Superior temporal gyrus (tissue), 1 donor: Measurements from ENCODE around the gene CORO6.
A peak's percentile ranks its signal among the peaks of the same experiment; 100 is the strongest.

ENCODE experiments used
- DNase-seq: peaks from one replicate; pipeline ENCODE4 v3.0.0-alpha.2; 2016; ENCODE audit errors: extremely low spot score

CORO6 gene

GRCh38 chr17:29591146-29591736, 31.5 kb downstream of the CORO6 start:
- DNase-seq, result no peak

- DNase-seq, result no peak
Measured at GRCh38 chr17:29590411-29591145, 32.1 kb downstream of the CORO6 start.

GRCh38 chr17:29589524-29590410, 32.9 kb downstream of the CORO6 start, which contains the start of gene GIT1:
GIT1 (minus strand) TSS chr17:29589648; CDS start chr17:29589378, 270 bp downstream.
- peak; percentile 81 for DNase-seq

GRCh38 chr17:29588562-29589411, 33.9 kb downstream of the CORO6 start:
- no peak for DNase-seq

- no peak for DNase-seq
Measured at GRCh38 chr17:29588017-29588561, 34.6 kb downstream of the CORO6 start.

GRCh38 chr17:29587591-29587990, 35.1 kb downstream of the CORO6 start:
- no peak for DNase-seq

DNA sequence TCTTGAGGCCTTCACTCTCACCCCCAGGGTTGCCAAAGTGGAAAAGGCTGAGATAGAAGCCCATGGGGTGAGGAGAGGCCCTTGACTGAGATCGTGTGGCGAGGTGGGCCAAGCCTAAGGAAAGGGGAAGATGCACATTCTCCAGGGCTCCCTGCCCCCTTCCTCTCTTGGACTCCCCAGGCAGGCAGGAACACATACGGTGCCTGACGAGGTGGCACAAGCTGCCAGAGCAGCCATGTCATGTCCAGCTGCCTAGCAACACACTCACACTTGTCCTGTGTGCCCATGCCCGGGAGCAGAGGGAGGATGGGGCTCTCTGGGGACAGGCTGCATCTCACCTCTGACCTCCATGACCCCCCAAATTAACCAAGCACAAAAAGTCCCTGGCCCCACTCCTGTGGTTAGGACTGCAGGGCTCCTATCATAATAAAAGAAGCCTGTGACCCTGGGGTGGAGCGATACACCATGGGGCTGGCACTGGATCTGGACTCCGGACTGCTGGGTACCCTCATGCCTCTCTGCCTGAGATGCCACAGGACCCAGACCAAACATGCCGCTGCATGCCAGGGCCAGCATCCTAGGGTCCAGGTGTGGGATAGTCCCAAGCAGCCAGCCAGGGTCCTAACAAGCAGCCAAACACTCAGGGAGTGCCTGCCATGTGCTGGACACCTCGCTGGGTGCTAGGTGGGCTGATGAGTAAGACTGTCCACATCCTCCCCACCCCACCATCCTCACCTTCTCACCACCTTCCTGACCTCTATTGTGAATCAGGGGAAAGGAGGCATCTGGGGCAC, 35.8 kb downstream of the CORO6 start:
- no peak for DNase-seq

GRCh38 chr17:29585080-29585751, 37.5 kb downstream of the CORO6 start:
- no peak for DNase-seq

DNA sequence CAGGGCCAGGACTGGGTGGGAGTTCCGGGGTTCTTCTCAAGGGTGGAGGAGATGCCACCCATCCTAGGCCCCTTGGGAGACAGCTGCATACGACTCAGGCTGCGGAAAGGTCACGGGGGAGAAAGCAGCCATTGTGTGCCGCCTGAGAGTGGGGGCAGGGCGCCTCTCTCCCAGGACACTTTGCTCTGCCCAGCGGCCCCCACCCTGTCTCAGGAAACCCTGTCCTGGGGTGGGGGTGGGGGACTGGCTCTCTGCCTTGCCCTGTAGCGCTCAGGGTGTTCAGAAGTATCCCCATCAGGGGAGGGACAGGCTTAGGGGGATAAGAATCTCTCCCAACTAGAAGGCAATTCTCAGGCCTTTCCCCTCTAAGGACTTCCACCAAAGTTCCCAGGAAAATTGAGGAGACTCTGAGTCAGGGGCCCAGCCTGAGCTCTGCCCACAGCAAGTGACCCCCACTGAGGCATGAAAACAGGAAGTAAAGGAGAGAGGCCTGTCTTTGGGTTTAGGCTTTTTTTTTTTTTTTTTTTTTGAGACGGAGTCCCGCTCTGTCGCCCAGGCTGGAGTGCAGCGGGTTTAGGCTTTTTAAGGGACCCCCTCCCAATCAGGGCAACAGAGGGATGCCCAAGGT, 38.1 kb downstream of the CORO6 start:
- DNase-seq, result peak; percentile 82

DNA sequence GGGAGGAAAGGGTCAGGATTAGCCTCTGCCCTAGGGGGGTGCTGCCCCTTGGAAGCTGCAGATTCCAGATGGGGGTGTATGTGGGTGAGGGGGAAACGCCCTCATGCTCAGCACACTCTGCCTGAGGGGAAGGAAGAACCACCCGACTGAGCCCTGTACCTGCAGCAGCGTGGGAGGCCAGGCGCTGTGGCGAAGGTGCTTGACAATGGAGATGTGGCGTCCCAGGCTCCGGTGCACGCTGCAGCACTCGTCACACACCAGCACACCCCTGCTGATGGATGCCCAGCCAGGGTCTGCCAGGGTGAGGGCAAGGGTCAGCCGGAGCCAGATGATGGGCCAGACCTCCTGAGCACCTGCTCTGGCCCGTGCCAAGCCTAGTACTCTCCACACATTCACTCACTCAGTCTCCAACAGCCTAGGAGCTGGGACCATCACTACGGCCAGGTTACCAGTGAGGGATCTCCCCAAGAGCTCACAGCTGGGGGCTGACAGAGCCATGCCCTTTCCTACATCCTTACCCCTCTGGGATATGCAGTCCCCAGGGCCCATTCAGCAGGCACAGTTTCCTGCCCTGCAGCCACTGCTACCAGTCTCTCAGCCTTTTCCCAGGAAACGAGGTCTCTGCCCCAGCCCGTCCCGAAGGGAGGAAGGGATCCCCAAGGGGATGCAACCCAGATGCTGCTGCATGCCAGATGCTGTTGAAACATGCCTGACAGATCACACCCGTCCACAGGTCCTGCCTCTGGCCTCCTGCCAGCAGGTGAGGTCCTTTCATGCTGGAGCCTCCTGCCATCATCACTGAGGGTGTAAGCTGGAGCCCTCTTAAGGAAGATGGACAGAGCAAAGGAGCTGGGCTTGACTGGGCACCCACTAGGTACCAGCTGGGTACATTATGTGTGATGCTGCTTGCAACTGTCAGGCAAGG, 39.1 kb downstream of the CORO6 start:
- DNase-seq, result no peak

DNA sequence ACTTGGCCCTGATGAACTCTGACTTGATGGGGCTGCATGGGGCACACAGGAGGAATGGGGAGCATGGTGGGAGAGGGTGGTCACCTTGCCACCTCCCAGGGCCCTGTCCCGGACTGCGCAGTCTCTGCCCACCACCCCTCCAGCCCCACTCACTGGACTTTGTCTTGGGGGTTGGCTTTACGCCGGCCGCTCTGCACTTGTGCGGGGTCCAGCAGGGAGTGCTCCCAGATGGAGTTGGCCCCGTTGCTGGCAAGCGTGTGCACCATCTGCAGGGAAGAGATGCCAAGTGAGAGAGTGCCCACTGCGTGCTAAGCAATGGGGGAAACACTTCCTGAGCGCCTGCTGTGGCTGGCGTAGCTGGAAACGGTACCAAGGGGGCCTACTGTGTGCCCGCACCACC, 39.9 kb downstream of the CORO6 start:
- DNase-seq, result peak; percentile 91

GRCh38 chr17:29582254-29582765, 40.4 kb downstream of the CORO6 start:
- DNase-seq, result no peak

- no peak for DNase-seq
Measured at GRCh38 chr17:29581583-29582253, 41.0 kb downstream of the CORO6 start.

GRCh38 chr17:29579866-29580771, 42.6 kb downstream of the CORO6 start:
- DNase-seq, result peak; percentile 97

- DNase-seq, result no peak
Measured at GRCh38 chr17:29578626-29579485, 43.9 kb downstream of the CORO6 start.
